NCI-H524 (cell line): Measurements from ENCODE around the gene POLR1B.
"Not testable (repeated sequence)": the region's sequence is repeated elsewhere in the genome, so short reads cannot be mapped to it uniquely, and the experiment has no call there.

Experiments used
- DNase-seq, 2 experiments: peaks; one replicate each; lab custom pipeline; 2025; lab: John Stamatoyannopoulos, UW

The POLR1B gene, protein sequence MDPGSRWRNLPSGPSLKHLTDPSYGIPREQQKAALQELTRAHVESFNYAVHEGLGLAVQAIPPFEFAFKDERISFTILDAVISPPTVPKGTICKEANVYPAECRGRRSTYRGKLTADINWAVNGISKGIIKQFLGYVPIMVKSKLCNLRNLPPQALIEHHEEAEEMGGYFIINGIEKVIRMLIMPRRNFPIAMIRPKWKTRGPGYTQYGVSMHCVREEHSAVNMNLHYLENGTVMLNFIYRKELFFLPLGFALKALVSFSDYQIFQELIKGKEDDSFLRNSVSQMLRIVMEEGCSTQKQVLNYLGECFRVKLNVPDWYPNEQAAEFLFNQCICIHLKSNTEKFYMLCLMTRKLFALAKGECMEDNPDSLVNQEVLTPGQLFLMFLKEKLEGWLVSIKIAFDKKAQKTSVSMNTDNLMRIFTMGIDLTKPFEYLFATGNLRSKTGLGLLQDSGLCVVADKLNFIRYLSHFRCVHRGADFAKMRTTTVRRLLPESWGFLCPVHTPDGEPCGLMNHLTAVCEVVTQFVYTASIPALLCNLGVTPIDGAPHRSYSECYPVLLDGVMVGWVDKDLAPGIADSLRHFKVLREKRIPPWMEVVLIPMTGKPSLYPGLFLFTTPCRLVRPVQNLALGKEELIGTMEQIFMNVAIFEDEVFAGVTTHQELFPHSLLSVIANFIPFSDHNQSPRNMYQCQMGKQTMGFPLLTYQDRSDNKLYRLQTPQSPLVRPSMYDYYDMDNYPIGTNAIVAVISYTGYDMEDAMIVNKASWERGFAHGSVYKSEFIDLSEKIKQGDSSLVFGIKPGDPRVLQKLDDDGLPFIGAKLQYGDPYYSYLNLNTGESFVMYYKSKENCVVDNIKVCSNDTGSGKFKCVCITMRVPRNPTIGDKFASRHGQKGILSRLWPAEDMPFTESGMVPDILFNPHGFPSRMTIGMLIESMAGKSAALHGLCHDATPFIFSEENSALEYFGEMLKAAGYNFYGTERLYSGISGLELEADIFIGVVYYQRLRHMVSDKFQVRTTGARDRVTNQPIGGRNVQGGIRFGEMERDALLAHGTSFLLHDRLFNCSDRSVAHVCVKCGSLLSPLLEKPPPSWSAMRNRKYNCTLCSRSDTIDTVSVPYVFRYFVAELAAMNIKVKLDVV

GRCh38 chr2:112542123-112542983, at the start of gene POLR1B:
TSS of gene POLR1B (plus strand) at chr2:112542465. CDS start at chr2:112542495, 30 bp downstream.
- DNase-seq, result peak; percentile 75 to 79

DNA sequence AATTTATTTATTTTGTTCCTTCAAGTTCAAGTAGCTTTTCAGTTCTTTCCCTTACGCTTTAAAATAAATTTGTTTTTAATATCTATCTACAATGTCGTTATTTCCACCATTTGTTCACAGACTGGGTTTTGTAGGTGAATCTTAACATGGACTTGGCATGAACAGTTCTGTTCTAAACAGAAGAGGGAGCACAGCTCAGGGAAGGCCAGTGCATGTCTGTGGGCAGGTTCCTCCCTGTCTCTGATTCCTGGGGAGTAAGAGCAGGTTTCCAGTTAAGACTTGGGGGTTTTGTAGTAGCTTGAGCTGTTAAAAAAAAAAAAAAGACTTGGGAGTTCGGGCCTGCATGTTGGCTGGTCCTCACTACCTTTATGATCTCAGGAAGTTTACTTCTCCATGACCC, 49.2 kb upstream of the POLR1B start:
- no peak for DNase-seq

DNA sequence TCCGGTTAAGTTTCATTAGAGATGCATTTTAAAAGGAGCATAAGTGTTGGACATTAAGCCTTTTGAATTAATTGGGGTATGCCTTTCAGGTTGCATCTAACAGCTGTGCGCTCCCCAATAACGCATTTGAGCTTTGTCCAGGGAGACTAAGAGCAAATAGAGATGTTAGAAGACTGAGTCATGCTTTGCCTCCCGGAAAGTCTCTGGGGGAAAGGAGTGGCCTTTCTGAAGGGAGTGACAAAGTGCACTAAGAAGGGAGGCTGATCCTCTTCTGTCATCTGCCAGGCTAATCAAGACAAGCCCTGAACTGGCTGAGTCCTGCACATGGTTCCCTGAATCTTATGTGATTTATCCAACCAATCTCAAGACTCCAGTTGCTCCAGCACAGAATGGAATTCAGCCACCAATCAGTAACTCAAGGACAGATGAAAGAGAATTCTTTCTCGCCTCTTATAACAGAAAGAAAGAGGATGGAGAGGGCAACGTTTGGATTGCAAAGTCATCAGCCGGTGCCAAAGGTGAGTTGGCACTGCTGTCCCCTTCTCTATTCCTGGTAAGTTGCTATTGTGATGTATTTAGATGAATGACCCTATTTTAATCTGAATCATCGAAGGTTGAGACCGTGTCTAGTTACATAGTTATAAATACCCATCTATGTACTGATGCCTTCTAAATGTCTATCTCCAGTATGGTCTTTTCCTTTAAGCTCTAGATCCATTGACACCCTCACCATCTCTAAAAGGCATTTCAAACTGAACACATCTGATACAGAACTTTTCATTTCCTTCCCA, 48.2 kb upstream of the POLR1B start:
- DNase-seq, result peak in 1 of 2 experiments; percentile 25

- no peak for DNase-seq
Measured at GRCh38 chr2:112494828-112495227, 47.4 kb upstream of the POLR1B start.

- DNase-seq, result not testable (repeated sequence)
Measured at GRCh38 chr2:112495878-112496277, 46.4 kb upstream of the POLR1B start.

DNA sequence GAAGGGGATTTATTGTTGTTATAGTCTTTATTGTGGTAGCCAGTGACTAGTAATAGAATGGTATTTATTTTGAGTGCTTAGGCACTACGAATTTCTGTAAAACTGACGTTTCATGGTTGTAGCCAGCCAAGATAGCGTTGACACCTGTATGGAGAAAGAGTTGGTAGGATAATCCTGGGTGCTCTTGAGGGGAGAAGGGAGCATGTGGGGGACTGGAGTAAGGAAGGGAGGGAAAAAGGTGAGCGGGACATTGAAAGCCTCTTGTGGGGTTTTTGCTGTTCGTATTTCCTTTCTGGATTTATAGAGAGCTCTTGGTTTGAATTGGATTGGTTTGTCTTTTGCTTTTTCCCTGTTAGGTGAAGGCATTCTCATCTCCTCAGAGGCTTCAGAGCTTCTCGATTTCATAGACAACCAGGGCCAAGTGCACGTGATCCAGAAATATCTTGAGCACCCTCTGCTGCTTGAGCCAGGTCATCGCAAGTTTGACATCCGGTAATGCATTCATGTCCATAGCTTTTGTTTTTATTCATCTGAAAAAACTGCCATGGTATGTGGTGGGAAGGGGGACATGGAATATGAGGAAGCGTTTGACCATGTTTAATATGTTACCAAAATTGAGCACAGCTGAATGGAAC, 41.3 kb upstream of the POLR1B start:
- DNase-seq, result peak in 1 of 2 experiments; percentile 40

- not testable (repeated sequence) for DNase-seq
Measured at GRCh38 chr2:112509239-112509998, 32.8 kb upstream of the POLR1B start.

DNA sequence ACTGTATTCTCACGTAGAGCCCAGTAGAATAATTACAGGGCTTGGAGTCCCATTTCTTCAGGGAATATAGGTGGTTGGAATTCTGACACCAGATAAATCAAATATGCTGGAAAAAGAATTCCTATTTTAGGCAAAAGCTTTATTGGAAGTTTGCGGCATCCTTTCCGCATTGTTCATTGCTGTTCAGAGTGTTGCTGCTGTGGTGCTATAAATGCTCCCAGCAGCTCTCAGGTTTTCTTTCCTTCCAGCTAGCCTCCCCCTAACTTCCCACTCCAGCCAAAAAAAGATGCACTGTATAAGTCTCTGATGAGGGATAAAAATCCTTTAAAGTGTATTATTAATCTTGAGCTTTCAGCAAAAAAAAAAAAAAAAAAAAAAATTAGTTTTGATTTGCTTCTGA, 25.5 kb upstream of the POLR1B start:
- DNase-seq, result no peak

DNA sequence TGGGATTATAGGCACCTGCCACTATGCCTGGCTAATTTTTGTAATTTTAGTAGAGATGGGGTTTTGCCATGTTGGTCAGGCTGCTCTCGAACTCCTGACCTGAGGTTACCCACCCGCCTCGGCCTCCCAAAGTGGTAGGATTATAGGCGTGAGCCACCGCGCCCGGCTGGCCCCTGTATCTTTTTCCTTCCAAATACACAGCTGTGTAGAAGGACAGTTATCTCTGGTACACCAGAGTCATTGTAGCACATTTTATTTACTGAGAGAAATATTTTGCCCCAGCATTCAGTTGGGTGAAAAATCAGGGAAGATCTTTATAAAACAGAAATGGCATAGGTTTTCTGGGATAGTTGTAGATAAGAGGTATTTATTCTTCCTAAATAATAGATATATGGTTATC, 23.5 kb upstream of the POLR1B start:
- no peak for DNase-seq

- DNase-seq, result no peak
Measured at GRCh38 chr2:112519506-112519905, 22.8 kb upstream of the POLR1B start.

- DNase-seq, result no peak
Measured at GRCh38 chr2:112520234-112520783, 22.0 kb upstream of the POLR1B start.

DNA sequence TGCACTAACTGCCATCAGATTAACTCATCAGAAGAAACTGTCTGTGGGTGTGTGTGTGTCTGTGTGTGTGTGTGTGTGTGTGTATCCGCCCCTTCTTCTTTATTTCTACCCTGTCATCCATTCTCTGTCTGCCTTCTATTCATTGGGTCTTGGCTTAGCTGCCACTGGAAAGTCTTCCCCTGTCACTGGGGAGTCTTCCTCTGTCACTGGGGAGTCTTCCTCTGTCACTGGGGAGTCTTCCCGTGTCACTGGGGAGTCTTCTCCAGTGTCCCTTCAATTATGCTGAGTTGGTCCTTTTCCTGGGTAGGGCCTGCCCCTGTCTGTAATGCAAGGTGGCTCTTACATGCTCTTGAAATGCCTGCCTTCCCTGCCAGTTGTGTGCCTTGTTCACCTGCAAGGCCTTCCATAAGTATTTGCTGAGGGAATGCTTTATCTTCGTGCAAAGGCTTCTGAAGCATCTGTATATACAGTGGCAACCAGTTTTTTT, 18.9 kb upstream of the POLR1B start:
- no peak for DNase-seq

DNA sequence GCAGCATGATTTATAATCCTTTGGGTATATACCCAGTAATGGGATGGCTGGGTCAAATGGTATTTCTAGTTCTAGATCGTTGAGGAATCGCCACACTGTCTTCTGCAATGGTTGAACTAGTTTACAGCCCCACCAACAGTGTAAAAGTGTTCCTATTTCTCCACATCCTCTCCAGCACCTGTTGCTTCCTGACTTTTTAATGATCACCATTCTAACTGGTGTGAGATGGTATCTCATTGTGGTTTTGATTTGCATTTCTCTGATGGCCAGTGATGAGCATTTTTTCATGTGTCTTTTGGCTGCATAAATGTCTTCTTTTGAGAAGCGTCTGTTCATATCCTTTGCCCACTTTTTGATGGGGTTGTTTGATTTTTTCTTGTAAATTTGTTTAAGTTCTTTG, 18.0 kb upstream of the POLR1B start:
- DNase-seq, result not testable (repeated sequence)

DNA sequence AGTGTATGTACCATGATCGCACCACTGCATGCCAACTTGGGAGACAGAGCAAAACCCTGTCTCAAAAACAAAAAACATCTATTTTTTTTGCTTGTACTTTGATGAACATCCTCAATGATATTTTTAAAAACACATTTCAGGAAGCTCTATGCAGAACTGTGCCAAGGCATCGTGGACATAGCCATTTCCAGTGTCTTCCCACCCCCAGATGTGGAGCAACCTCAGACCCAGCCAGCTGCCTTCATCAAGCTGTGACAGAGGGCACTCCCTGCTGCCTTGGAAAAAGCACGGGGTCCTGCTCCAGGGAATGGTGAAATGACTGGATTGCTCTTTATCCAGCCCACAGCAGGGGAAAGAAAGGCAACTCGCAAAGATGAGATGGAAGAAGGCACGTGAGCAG, 13.7 kb upstream of the POLR1B start:
- no peak for DNase-seq

GRCh38 chr2:112529757-112530156, 12.5 kb upstream of the POLR1B start:
- no peak for DNase-seq

DNA sequence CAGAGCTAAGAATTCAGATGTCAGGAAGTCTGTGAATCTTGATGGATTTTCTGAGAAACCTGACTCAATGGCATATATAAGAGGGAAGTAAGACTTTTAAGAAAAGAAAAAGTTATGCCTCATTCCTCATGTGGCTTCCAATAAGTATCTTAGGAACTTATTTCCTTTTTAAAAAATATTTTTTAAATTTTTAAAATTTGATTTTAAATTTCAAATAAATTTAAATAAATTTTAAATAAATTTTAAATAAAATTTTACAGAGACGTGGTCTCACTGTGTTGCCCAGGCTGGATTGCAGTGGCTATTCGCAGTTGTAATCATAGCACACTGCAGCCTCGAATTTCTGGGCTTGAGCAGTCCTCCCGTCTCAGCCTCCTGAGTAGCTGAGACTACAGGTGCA, 11.5 kb upstream of the POLR1B start:
- no peak for DNase-seq

DNA sequence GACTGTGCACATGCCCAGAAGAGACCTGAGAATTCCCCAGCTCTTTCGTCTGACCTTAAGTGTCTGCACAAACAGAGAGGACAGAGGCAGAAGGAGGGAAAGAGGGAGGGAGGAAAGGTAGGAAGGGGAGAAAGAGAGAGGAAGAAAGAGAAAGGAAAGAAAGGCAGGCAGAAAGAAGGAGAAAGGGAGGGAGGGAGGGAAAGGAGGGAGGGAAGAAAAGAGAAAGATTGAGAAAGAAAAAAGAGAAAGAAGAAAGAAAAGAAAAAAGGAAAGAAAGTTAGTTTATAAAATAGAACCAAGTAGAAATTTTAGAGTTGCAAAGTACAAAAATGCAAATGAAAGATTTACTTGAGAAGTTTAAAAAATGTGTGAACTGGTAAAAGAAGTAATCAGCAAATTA, 7.4 kb upstream of the POLR1B start:
- no peak for DNase-seq

- DNase-seq, result not testable (repeated sequence)
Measured at GRCh38 chr2:112536665-112537064, 5.6 kb upstream of the POLR1B start.

GRCh38 chr2:112539306-112539705, 3.0 kb upstream of the POLR1B start:
- no peak for DNase-seq
